GM12874 (cell line): Measurements from ENCODE around the gene ITSN1.

Experiments used
- TF ChIP-seq, protein P1 (sequence below): IDR thresholded peaks from 2 replicates; pipeline ENCODE4 v1.5.1; 2011; ENCODE audit warnings: low read depth, mild to moderate bottlenecking, control low read depth, low read length, moderate library complexity; ENCODE audit not compliant: insufficient read depth

The ITSN1 gene

DNA sequence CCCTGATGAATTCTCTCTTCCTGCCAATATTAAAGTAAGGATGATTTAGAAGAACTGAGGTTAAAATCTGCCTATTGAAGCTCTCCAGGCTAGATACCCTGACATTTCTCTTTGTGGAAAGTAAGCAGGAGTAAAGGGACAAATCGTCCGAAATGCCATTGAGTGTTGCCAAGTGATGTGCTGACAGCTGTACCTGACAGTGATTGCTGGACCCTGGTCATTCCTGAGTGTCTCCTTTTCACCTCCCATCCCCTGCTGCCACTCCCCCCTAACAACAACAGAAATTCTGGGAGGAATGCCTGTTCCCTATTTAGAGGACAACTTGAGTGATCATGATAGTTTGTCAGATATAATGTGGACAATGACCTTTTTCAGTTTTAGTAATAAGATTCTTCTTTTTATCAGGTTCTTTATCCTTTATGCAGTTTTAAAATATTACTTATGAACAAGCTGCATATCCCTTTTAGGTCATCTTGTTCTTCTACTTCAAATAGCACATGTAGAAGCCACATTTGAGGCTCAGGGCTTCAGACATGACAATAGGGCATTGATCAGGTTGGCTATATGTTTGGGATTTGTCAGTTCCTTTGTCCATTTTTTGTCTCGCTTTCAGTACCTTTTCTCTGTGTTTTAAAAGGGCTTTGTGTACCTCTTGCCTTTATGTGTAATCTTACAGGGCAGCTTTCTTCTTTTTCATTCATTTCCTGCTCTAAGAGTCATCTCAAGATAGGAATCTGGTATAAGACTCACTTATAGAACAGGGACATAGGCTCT, 56.0 kb downstream of the ITSN1 start:
- TF ChIP-seq, protein P1, sequence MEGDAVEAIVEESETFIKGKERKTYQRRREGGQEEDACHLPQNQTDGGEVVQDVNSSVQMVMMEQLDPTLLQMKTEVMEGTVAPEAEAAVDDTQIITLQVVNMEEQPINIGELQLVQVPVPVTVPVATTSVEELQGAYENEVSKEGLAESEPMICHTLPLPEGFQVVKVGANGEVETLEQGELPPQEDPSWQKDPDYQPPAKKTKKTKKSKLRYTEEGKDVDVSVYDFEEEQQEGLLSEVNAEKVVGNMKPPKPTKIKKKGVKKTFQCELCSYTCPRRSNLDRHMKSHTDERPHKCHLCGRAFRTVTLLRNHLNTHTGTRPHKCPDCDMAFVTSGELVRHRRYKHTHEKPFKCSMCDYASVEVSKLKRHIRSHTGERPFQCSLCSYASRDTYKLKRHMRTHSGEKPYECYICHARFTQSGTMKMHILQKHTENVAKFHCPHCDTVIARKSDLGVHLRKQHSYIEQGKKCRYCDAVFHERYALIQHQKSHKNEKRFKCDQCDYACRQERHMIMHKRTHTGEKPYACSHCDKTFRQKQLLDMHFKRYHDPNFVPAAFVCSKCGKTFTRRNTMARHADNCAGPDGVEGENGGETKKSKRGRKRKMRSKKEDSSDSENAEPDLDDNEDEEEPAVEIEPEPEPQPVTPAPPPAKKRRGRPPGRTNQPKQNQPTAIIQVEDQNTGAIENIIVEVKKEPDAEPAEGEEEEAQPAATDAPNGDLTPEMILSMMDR = no peak

GRCh38 chr21:33699277-33699676, 57.0 kb downstream of the ITSN1 start:
- TF ChIP-seq, protein P1 = no peak

GRCh38 chr21:33700491-33700890, 58.2 kb downstream of the ITSN1 start:
- TF ChIP-seq, protein P1 = no peak

DNA sequence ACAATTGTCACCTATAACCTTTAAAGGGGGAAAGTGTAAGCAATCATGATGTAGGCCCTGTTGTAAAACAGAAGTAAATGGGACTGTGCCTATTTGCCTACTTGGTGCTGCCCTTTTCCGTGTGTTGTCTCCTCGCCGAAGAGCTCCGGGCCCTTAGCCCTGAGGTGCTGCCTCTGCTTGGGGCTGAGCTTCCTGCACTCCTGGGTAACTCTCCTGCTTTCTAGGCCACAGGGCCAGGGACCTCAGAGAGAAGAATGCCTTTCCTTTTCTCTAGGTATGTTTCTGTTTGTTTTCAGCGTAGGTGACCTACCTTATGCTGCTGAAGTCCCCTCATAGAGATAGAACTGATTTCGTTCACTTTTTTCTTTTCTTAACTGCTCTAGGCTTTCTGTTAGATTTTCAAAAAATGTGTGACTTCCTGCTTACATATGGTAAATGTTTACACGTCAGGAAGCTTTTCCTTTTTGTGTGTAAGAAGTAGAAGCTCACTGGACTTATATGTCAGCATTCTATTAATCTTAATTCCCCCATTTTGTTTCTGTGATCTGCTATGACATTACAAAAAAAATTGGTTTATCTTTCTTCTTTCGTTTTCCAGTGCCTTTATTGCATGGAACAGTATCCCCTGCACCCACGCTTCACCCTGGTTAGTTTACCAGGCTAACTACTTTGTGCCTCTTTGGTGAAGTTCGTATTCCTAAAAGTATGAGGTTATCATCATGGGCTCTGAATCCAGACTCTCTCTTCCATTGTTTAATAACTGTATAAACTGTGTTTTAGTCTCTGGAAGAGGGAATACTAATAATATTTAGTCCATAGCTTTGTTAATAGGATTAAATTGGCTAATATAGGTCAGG, 61.7 kb downstream of the ITSN1 start:
- TF ChIP-seq, protein P1 = no peak

GRCh38 chr21:33707846-33708245, 65.5 kb downstream of the ITSN1 start:
- TF ChIP-seq, protein P1 = no peak

GRCh38 chr21:33708874-33709273, 66.6 kb downstream of the ITSN1 start:
- TF ChIP-seq, protein P1 = no peak

DNA sequence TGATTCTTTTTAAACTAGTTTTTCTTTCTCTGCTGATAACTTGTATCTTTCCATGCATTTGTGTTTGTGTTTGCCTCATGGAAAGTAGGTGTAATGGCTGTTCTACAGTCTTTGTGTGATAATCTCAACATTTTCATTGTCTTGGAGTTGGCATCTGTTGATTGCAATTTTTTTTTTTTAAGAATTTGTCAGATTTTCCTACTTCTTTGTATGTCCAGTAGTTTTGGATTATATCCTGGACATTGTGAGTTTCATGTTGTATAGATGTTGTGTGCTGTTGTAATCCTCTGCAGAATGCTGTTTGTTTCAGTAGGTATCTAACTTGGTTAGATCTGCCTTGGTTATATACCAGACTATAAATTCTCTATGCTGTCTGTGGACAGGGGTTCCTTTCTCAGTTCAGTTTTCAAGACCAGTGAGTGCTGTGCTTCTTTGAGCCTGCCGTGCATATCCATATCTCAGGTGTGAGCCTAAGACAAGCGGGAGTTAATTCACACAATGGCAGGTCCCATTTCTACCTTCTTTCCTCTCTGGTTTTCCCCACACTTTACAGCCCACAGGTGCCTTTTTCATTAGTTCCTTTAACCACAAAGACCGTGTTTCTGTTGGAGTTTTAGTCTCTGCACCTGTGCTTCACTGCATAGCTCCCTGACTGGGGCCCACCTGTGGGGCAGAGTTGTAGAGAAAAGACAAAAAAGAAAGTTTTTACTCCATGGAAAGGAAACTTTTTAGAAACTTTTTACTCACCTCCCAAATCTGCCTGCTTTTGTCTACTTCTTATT, 69.9 kb downstream of the ITSN1 start:
- TF ChIP-seq, protein P1 = no peak
